Endothelial cell of umbilical vein (primary cell): ENCODE data around the gene SLC25A22. TPM values are rescaled to one million over a fixed set of nuclear protein-coding genes. Genes with fewer than 3 reads are reported as not detected.

Source experiments
- BruUV-seq: library from RNA; stranded (reverse); fragments of 400-500 nt; replicated peaks from 2 replicates; lab custom pipeline; 2021; lab: Mats Ljungman, UMichigan
- CTCF ChIA-PET: fragments of 300-600, 350-600 bp; sonication (Branson Sonifier 250); formaldehyde crosslinking; loops from one replicate; lab custom pipeline; 2021; ENCODE audit warnings: antibody characterized with exemption, inconsistent platforms; lab: Charles Lee
- POLR2A ChIA-PET: fragments of 300-600, 350-600 bp; sonication (Branson Sonifier 250); formaldehyde crosslinking; loops from one replicate; lab custom pipeline; 2021; ENCODE audit warnings: antibody characterized with exemption, inconsistent platforms; lab: Charles Lee
- DNase-seq: peaks from one replicate; pipeline ENCODE4 v3.0.0-alpha.2; 2011; ENCODE audit warnings: low read depth, low spot score
- FAIRE-seq: peaks from 2 replicates; lab custom pipeline; 2011; peaks lifted over from hg19 to GRCh38; lab: Jason Lieb, UNC
- H2AFZ ChIP-seq: 2 replicates; pipeline ENCODE4 v1.6.0; 2012; ENCODE audit warnings: low read depth, low read length, control low read depth, inconsistent platforms
- H3K27ac ChIP-seq: 2 replicates; pipeline ENCODE4 v1.5.1; 2011; ENCODE audit warnings: low read depth, mild to moderate bottlenecking, control low read depth, low read length, moderate library complexity; ENCODE audit not compliant: insufficient read depth
- H3K27me3 ChIP-seq, 2 experiments: 2 replicates each; pipeline versions ENCODE4 v1.6.0 to v1.6.1; 2011; ENCODE audit warnings: low read length in 2 of 2, mixed read lengths in 1 of 2; ENCODE audit not compliant: control insufficient read depth in 2 of 2, insufficient read depth in 2 of 2
- H3K36me3 ChIP-seq, 2 experiments: 2 replicates in 1 of 2; 3 replicates in 1 of 2; pipeline ENCODE4 v1.5.1; 2011; ENCODE audit warnings: low read length in 2 of 2, mild to moderate bottlenecking in 1 of 2, moderate library complexity in 1 of 2; ENCODE audit not compliant: control insufficient read depth in 2 of 2, insufficient read depth in 2 of 2; ENCODE audit errors: extremely low read depth in 1 of 2
- H3K4me1 ChIP-seq: 3 replicates; pipeline ENCODE4 v1.5.1; 2011; ENCODE audit warnings: mild to moderate bottlenecking, low read length; ENCODE audit not compliant: control insufficient read depth, insufficient read depth; ENCODE audit errors: extremely low read depth
- H3K4me2 ChIP-seq: 2 replicates; pipeline ENCODE4 v1.6.1; 2011; ENCODE audit warnings: low read length, control low read depth, mixed read lengths; ENCODE audit not compliant: insufficient read depth
- H3K4me3 ChIP-seq, 3 experiments: fragments of 200-600 bp in 1 of 3; sonication (generic), shearing (Covaris generic) in 1 of 3; replicated peaks in 1 of 3; 2 replicates each; pipeline ENCODE4 v1.5.1; 2011 to 2016; ENCODE audit warnings: control low read depth in 3 of 3, low read length in 3 of 3, mild to moderate bottlenecking in 2 of 3, inconsistent platforms in 1 of 3, low read depth in 1 of 3, moderate library complexity in 1 of 3; ENCODE audit not compliant: insufficient read depth in 1 of 3
- H3K79me2 ChIP-seq: 2 replicates; pipeline ENCODE4 v1.6.0; 2012; ENCODE audit warnings: low read length, inconsistent platforms; ENCODE audit not compliant: control insufficient read depth, insufficient read depth
- H3K9ac ChIP-seq: replicated peaks from 2 replicates; pipeline ENCODE3; 2011; ENCODE audit warnings: low read length, control low read depth; ENCODE audit not compliant: insufficient read depth; ENCODE audit errors: extremely low read depth
- H3K9me1 ChIP-seq: replicated peaks from 3 replicates; pipeline ENCODE4 v1.6.0; 2011; ENCODE audit warnings: mild to moderate bottlenecking, low read length; ENCODE audit not compliant: control insufficient read depth, insufficient read depth; ENCODE audit errors: extremely low read depth
- H3K9me3 ChIP-seq: replicated peaks from 2 replicates; pipeline ENCODE4 v1.5.1; 2012; ENCODE audit warnings: low read length, inconsistent platforms; ENCODE audit not compliant: control insufficient read depth, insufficient read depth
- H4K20me1 ChIP-seq: replicated peaks from 2 replicates; pipeline ENCODE3; 2011; ENCODE audit warnings: mild to moderate bottlenecking, low read length; ENCODE audit not compliant: control insufficient read depth, insufficient read depth; ENCODE audit errors: extremely low read depth
- FOS ChIP-seq: IDR thresholded peaks from 2 replicates; pipeline ENCODE4 v1.6.1; 2011; ENCODE audit warnings: mild to moderate bottlenecking, low read length, moderate library complexity, borderline replicate concordance; ENCODE audit not compliant: insufficient read depth
- GATA2 ChIP-seq: IDR thresholded peaks from 2 replicates; pipeline ENCODE4 v1.7.0; 2011; ENCODE audit warnings: low read depth, mild to moderate bottlenecking, moderate library complexity, mixed read lengths, low read length; ENCODE audit not compliant: insufficient read length, insufficient read depth
- JUN ChIP-seq: IDR thresholded peaks from 2 replicates; pipeline ENCODE4 v1.6.1; 2011; ENCODE audit warnings: borderline replicate concordance, low read depth; ENCODE audit not compliant: insufficient read length, insufficient read depth
- MAX ChIP-seq: IDR thresholded peaks from 2 replicates; pipeline ENCODE4 v1.6.1; 2011; ENCODE audit not compliant: insufficient read depth, insufficient read length
- MYC ChIP-seq: IDR thresholded peaks from one replicate; pipeline ENCODE4 v1.6.1; 2011; ENCODE audit warnings: mild to moderate bottlenecking, low read depth, low read length
- POLR2AphosphoS5 ChIP-seq: IDR thresholded peaks from 2 replicates; pipeline ENCODE4 v1.6.1; 2012; ENCODE audit warnings: low read depth, mild to moderate bottlenecking, control low read depth, low read length, moderate library complexity; ENCODE audit not compliant: insufficient read depth
- dilution Hi-C: fragments of 300-500 bp; cut with MboI; formaldehyde crosslinking; loops from one replicate; pipeline ENCODE4 v1.15.0; 2019; ENCODE audit warnings: low sequenced_read_pairs; ENCODE audit not compliant: extremely low pct_ligation_motif_present
- intact Hi-C: fragments of 100-400 bp; cut with micrococcal nuclease; formaldehyde crosslinking; loops from one replicate; pipeline ENCODE4 v1.10.0; 2022
- polyA plus RNA-seq, 4 experiments: library from polyadenylated mRNA; depleted of rRNA in 3 of 4; stranded (reverse) in 3 of 4; unstranded in 1 of 4; fragments of >200 nt; gene quantifications; 2 replicates each; pipeline versions ENCODE4 v1.2.1 to v1.2.3, GENCODE V29; 2011 to 2012; ENCODE audit warnings: missing spikeins in 1 of 4
- total RNA-seq: library from RNA; stranded (reverse); gene quantifications from 2 replicates; pipeline ENCODE4 v1.2.3, GENCODE V29; 2021
- TF ChIP-seq, protein P1 (sequence below), 2 donors: IDR thresholded peaks; 1 replicate in 1 of 2; 2 replicates in 1 of 2; pipeline ENCODE4 v1.5.1; 2011; ENCODE audit warnings: low read length in 2 of 2, mild to moderate bottlenecking in 2 of 2, moderate library complexity in 2 of 2, control low read depth in 1 of 2, inconsistent platforms in 1 of 2, low read depth in 1 of 2; ENCODE audit not compliant: insufficient read depth in 1 of 2; ENCODE audit errors: extremely low read depth in 1 of 2

The SLC25A22 gene
- total and polyA plus RNA-seq, 2 donors (not counting 3 experiments of a cell fraction or from before 2014, with no cell fraction given) = 24.5 to 24.9 TPM

DNA sequence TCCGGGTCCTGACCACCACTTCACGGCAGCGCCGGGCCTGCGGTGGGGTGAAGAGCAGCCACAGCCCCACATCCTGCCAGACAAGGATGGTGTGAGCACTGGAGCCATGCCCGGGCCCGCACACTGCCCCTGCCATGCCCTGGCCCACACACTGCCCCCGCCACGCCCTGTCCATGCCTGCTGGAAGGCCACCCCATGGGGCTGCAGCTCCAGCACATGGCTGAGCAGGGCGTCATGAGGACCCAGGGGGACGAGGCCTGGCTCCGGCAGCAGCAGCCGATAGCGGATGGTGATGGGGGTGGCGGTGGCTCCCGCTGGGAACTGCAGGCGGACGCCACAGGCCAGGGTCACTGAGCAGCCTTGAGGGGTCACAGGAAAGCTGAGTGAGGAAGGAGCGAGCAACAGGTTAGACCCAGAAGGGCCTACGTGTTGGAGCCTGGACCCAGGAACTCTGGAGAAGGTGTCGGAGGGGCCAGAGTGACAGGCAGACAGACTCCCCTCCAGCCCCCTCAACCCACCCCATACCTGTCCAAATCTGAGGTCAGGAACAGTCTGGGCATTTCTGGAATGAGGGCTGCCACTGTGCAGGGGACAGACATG lies 4.0 kb upstream of the SLC25A22 start:
- Histone ChIP-seq H3K27me3 (no peaks in the 10 kb centered on the region), H2AFZ (no peak overlapping the region), H3K27ac (no peak overlapping the region), H3K9me3 (no peaks in the 10 kb centered on the region), H3K79me2 (no peaks in the 10 kb centered on the region), H3K4me1 (peaks cover 16% of the 10 kb centered on the region), H3K36me3 (peaks cover 0 to 20% of the 10 kb centered on the region in 2 experiments), H4K20me1 (no peaks in the 10 kb centered on the region), H3K9ac (no peak overlapping the region), H3K9me1 (no peaks in the 10 kb centered on the region), H3K4me3 (no peak overlapping the region), H3K4me2 (no peak overlapping the region)
- no peak for FAIRE-seq
- intact Hi-C loops (no loop called here), dilution Hi-C loops (no loop called here)
- TF ChIP-seq FOS (no peak), MAX (no peak), JUN (no peak), GATA2 (no peak), POLR2AphosphoS5 (no peak), MYC (no peak)
- TF ChIP-seq, protein P1, sequence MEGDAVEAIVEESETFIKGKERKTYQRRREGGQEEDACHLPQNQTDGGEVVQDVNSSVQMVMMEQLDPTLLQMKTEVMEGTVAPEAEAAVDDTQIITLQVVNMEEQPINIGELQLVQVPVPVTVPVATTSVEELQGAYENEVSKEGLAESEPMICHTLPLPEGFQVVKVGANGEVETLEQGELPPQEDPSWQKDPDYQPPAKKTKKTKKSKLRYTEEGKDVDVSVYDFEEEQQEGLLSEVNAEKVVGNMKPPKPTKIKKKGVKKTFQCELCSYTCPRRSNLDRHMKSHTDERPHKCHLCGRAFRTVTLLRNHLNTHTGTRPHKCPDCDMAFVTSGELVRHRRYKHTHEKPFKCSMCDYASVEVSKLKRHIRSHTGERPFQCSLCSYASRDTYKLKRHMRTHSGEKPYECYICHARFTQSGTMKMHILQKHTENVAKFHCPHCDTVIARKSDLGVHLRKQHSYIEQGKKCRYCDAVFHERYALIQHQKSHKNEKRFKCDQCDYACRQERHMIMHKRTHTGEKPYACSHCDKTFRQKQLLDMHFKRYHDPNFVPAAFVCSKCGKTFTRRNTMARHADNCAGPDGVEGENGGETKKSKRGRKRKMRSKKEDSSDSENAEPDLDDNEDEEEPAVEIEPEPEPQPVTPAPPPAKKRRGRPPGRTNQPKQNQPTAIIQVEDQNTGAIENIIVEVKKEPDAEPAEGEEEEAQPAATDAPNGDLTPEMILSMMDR (IDR thresholded peaks at IDR 0.05; ENCODE audit: extremely low read depth in 1 of 2, insufficient read depth in 1 of 2, low read depth in 1 of 2, low read length in 2 of 2) = no peak
- ChIA-PET POLR2A (no interaction called here), CTCF (no interaction called here)
- no peak for DNase-seq
- BruUV-seq = no TSS peak
